CD4-positive, alpha-beta T cell treated with Interleukin-10 for 1 hour (primary cell): ENCODE measurements around the gene F12.
"Not testable (repeated sequence)": the region's sequence is repeated elsewhere in the genome, so short reads cannot be mapped to it uniquely, and the experiment has no call there.

Source experiments
- DNase-seq: peaks from one replicate; pipeline ENCODE4 v3.0.0-alpha.2; 2020

F12 gene

DNA sequence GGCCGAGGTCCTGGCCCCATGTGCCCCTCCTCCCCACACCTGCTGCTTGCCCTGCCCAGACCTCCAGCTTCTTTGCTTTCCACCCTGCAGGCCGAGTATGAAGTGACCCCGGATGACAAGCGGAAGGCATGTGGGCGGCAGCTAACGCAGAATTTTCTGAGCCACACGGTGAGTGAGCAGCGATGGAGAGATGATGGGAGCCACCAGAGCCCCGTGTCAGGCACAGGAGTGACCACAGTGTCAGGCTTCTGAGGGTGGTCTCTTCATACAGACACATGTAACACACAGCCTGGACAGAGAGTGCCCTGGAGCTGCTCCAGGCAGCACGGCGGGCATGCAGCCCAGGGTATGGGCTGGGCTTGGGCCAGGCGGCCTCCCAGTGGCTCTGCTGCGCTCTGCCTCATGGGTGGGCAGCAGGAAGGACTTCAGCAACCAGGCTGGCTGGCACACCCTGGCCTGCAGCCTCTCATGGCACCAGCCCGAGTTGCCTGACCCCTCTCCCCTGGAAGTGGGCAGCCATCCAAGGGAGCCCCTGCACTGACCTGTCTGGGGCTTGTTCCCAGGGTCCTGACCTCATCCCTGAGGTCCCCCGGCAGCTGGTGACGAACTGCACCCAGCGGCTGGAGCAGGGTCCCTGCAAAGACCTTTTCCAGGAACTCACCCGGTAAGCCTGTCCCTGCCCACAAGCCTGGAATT, 22.9 kb upstream of the F12 start:
- DNase-seq: no peak

GRCh38 chr5:177431317-177432142, 22.2 kb upstream of the F12 start:
- DNase-seq: peak; percentile 82

GRCh38 chr5:177430972-177431316, 21.6 kb upstream of the F12 start:
- DNase-seq: peak; percentile 27

GRCh38 chr5:177430140-177430951, 21.0 kb upstream of the F12 start:
- no peak for DNase-seq

GRCh38 chr5:177429248-177430040, 20.1 kb upstream of the F12 start:
- DNase-seq: peak; percentile 90

DNA sequence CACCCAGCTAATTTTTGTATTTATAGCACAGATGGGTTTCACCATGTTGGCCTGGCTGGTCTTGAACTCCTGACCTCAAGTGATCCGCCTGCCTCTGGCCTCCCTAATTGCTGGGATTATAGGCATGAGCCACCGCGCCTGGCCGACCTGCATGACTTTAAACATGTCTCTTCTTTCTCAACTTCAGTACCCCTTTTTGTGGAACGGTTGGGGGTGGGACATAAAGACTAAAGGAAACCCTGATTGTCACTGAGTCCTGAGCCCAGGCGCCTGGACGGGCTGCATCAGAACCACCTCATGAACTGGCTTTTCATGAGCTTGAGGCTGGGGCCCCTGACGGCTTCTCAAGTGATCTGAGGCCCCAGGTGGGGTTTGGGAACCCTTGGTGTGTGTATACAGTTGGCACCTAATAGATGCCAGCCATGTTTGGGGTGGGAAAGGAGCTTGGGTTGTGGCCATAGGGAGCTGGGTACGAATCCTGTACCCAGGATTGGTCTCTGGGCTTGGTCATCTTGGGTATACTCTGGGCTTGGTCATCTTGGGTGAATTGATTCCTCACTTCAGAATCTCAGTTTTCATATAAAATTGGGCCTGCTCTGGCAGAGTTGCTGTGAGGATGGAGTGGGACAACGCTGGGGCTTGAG, 19.3 kb upstream of the F12 start:
- DNase-seq: no peak

DNA sequence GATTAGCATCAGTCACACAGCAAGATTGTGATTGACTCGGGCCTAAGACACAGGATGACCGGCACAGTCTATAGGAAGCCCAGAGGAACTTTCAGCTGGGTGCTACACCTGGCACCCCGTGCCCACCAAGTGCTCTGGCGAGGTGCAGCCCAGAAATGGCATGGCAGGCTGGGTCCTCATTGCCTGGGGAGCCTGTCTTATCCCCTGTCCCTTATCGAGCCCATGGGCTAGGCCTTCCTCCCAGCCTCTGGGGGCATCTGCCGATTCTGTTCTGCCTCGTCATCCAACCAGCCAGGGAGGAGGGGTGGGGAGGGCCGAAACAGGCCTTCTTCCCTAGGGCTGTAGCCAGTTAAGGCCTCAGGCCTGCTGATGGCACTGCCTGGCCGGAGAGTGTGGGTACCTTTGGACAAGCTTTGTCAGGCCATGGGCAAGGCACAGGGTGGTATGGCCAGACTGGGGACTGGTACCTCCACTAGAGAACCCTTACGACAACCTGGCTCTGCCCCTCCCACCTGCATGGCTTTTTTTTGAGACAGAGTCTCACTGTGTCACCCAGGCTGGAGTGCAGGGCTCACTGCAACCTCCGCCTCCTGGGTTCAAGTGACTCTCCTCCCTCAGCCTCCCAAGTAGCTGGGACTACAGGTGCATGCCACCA, 18.7 kb upstream of the F12 start:
- no peak for DNase-seq

DNA sequence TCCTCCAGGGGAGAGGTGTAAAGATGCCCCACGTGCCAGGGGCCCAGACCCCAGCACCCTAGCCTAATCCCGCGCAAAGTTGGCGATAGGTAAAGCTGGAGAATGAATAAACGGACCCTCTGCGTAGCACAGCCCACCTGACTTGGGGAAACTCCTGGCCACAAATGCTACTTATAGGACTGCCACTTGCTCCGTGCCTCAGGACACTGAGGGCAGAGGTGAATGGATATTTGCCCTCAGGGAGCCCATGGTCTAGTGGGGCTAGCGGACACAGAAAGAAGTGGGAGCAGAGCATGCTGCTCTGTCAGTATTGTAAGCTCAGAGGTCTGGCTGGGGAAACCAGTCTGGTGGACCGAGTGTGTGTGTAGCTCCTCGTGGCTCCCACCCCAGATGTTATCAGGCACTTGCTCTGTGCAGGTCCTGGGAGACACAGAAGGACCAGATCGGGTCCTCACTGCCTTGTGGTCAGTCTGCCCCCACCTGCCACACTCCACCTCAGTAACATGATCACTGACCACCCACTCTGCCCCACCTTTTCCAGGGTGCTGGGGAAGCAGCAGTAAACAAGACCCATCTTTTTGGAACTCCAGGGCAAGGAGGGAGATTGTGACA, 18.0 kb upstream of the F12 start:
- DNase-seq: no peak

DNA sequence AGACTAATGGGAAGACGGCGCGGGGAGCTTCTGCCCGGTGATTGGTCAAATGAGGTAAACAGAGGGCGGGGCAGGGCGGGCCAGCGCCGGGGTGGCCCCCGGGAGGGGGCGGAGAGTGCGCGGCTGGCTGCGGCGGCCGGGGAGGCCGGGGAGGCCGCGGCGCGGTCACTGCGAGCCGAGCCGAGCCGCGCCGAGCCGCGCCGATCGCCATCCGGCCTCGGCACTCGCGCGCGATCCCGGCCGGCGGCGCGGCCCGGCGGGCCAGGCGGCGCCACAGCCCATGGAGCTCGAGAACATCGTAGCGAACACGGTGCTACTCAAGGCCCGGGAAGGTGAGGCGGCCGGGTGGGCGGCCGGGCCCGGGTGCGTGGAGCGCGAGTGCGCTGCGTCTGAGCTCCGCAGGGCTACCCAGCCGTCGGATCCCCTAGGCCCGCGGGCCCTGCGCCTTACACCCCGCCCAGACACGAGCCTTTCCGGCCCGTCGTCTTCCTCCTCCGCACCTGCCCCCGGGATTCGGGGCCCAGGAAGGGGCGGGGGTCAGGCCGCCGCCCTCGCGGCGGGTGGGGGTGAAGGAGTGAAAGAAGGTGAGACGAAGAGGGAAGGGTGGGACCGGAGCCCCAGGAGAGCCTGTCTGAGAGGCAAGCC, 17.3 kb upstream of the F12 start, which contains the start of gene GRK6:
TSS of gene GRK6 (plus strand) at position 111 of the 645 bp plus-strand sequence. CDS start at position 281, 170 bp downstream.
- peak; percentile 80 for DNase-seq

DNA sequence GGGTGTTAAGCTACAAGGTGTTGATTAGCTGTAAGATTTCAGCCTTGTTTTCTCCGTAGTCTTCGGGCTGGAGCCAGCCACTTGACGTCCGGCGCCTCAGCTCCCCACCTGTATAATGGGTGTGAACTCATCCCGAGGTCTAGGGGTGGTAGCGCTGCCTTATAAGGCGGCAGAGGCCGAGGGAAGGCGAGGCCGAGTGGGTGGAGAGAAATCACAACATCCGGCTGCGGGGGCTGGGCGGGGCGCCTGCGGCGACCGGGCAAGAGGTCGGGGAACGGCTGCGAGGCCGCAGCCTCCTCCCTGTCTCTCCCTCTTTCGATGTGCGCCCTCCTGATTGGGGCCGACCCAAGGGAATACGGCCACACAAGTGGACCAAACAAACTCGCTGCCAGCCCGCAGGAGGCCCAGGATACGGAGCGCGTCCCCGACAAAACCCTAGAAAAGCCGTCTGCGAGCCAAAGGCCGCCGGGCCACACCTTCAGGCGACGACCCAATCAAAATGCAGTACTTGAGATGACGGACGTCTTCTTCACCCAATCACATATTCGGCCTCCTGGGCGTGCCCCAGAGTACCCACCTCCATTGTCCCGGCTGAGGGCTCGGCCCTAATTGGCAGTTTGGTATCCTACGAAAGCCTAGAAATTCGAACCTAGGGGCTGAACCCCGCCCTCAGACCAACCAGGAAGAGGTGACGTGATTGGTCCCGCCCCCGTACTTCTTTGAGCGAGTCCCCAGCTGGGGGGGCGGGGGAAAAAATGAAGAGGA, 16.6 kb upstream of the F12 start:
- peak; percentile 100 for DNase-seq

GRCh38 chr5:177425196-177425800, 15.9 kb upstream of the F12 start:
- DNase-seq: no peak

DNA sequence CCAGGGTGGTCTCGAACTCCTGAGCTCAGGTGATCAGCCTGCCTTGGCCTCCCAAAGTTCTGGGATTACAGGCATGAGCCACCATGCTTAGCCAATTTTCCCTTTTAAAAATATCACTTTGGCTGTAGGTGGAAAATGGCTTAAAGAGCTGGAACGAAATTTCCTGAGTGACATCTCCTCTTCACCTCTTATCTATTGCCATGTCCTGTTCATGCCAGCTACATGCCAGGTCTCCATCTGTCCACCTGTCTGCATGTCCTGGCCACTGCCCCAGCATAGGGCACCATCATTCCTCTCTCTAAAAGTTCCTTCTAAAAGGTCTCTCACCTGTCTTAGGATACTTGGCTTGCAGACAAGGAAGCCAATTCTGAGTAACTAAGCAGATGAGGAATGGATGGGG, 14.3 kb upstream of the F12 start:
- DNase-seq: no peak

DNA sequence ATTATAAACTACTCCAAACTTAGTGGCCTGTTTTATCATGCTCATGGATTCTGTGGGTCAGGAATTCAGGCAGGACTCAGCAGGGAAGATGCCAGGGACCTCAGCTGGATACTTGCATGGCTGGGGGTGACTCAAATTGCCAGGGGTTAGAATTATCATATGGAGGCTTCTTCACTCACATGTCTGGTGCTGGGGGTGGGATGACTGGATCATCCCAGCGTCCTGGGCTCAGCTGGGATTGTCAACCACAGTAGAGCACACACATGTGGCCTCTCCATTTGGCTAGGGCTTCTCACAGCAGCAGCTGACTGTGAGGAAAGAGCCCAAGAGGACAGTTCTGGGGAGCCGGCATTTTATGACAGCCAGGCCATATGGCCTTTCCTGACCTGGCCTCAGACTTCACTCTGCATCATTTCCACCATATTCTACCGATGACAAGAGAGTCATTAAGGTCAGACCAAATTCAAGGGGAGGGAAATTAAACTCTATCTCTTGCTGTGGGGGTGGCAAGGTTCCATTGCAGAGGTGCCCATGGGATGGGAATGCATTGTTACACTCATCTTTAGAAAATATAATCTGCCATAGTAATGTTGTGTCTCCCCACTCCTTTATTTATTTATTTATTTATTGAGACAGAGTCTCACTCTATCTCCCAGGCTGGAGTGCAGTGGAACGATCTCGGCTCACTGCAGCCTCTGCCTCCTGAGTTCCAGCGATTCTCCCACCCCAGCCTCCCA, 11.9 kb upstream of the F12 start:
- DNase-seq: no peak

GRCh38 chr5:177420472-177420871, 11.1 kb upstream of the F12 start:
- not testable (repeated sequence) for DNase-seq

DNA sequence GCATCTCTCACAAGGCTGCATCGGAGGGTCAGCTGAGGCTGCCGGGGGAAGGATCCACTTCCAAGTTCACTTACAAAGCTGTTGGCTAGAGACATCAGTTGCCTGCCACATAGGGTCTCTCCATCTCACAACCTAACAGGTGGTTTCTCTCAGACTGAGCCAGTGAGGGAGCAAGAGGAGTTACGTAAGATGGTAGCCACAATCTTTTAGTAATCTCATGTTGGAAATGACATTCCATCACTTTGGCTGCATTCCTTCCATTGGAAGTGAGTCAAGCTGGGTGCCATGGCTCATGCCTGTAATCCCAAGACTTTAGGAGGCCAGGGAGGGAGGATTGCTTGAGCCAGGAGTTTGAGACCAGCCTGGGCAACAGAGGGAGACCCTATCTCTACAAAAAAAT, 9.7 kb upstream of the F12 start:
- no peak for DNase-seq

- DNase-seq: not testable (repeated sequence)
Measured at GRCh38 chr5:177417081-177417480, 7.7 kb upstream of the F12 start.

- no peak for DNase-seq
Measured at GRCh38 chr5:177414481-177414880, 5.1 kb upstream of the F12 start.

- peak; percentile 75 for DNase-seq
Measured at GRCh38 chr5:177412603-177413233, 3.4 kb upstream of the F12 start.
